Stimulated activated CD4-positive, alpha-beta T cell treated with anti-CD3 and anti-CD28 coated beads, Interleukin-2, amount 100 ng/mL, for 4 hours (primary cell): ENCODE data around the gene MUC5B.

Experiments
- DNase-seq: peaks from one replicate; pipeline ENCODE4 v3.0.0-alpha.2; 2020; ENCODE audit warnings: low read depth

Gene MUC5B

DNA sequence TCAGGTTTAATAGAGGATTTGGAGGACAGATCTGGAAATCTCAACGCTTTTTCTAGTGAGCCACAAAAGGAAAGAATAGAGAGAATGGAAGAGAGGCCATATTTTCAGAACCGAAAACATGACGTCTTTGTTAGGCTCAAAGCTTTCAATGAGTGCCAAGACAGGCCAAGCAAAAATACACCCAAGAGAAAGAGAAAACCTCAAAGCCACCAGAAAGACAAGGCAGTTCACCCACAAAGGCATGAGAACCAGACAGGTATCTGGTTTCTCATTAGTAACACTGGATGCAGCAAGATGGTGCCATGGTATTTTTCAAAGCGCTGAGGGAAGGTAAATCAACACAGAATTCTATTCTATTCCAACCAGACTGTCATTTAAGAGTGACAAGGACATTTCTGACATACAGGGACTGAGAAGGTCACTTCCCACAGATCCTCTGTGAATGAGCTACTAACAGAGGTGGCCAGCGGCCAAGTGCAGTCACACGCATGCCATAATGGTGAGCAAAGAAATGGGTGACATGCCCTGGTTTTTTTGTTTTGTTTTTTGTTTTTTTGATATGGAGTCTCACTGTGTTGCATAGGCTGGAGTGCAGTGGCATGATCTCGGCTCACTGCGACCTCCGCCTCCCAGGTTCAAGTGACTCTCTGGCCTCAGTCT lies 44.7 kb downstream of the MUC5B start:
- DNase-seq = no peak

DNA sequence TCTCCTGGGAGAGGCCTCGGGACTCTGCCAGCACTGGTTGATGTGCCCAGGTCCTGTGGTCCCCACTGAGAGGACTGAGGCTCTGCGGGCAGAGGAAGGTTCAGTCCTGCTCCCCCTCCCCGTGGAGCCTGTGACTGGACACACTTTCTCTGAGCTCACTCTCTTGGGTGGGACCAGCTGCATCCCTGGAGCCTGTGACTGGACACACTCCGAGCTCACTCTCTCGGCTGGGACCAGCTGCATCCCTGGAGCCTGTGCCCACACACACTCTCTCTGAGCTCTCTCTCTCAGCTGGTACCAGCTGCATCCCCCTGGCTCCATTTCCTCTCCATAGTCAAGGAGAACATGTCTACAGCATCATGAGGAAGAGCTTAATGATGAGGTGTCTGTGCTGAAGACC lies 47.1 kb downstream of the MUC5B start:
- DNase-seq = no peak

- DNase-seq = no peak
Observed at GRCh38 chr11:1270476-1270875, 47.6 kb downstream of the MUC5B start.

GRCh38 chr11:1271002-1271401 lies 48.1 kb downstream of the MUC5B start:
- no peak for DNase-seq

- DNase-seq = no peak
Observed at GRCh38 chr11:1271406-1271805, 48.5 kb downstream of the MUC5B start.

DNA sequence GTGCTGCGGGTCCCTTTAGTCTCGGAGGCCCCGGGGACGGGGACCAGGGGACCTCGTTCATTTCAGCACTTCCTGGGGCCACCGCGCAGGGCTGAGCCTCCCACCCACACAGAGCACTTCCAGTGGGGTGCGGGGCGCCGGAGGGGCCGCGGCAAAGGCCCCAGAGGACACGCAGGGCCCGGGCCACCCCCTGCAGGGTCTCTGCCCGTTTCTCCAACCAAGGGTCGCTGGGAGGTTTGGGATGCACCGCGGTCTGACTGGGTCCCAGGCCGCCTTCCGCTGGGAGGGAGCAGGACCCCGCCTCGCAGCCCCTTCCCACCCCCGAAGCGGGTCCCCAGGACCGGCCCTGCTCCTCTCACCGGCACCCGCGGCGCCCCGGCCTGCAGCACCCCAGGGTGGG lies 49.1 kb downstream of the MUC5B start:
- DNase-seq = no peak

GRCh38 chr11:1272531-1272930 lies 49.7 kb downstream of the MUC5B start:
- DNase-seq = no peak

DNA sequence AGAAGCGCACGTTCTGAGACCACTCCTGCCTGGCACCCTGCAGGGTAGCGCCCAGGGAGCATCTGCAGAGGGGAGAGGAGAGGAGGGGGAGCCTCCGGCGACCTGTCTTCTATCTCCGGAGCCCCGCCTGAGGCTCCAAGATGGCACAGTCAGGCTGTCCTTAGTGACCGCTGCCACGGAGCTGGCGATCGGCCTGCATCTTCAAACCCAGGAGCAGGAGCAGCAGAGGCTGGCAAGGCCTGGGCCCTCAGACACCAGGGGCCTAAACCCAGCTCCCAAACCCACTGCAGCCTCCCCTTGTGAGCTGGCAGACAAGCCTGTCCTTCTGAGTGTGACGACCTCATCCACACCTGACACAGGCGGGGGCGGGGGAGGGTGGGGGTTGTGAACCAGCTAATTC lies 51.6 kb downstream of the MUC5B start:
- DNase-seq = no peak

- DNase-seq = no peak
Observed at GRCh38 chr11:1275021-1275420, 52.2 kb downstream of the MUC5B start.

DNA sequence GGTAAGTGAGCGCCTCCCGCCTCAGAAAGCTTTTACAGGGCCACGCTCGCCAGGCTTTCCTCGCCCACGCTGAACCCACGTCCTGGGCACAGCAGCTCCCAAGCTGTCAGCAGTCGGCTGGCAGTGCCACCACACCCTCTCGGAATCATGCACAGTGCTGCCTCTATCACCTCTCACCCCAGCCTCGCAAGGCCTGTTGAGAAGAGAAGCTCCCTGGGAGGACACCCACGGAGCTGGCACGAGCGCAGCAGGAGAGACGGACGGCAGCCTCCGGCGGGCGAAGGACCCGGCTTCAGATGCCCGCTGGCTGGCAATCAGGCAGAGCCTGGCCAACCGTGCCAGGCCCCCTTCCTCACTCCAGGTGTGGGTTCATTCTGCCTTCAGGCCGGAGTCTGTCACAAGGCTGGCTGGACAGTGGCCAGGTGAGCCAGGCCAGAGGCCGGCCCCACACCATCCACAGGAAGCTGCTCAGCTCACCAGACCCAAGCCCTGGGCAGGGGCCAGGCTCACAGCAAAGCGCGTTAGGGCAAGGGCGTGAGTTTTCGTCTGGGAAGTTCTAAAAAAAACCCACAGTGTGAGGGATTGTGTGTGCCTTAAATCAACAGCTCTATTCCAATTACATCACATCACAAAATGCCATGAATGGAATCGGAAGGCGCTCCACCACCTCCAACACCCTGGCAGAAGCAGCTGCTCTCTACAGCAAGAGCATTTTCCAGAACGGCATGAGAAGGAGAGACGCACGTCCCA lies 53.4 kb downstream of the MUC5B start:
- DNase-seq = no peak

DNA sequence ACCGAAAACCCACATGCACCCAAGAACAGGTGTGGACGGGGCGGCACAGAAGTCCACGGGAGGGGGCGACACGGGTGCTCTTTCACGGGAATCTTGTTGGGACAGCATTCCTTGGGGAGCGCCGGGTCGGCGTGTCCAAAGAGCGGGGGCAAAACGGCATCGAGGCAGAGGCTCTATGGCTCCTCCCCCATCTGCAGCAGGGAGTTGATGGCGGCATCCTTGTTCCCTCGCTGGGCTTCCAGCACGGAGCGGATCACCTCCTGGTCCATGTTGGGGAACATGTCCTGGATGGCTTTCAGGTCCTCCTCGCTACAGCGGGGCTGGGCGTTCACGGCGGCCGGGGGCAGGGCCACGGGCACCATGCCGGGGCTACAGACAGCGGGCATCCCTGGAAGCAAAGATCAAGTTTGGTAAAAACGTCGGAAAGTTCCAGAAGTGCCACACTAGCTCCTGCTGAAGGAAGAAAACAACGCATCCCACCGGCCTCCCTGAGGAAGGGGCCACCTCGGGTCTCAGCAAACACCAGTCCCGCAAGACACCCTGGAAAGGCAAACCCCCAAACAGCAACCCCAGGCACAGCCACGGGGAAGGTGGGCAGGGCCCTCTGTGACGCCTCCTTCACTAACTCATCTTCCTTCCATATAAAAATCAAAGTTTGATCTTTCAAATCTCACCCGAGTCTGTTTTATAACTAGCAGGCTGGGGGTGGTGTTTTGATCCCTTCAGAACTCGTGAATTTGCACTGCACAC lies 54.2 kb downstream of the MUC5B start:
- DNase-seq = no peak

DNA sequence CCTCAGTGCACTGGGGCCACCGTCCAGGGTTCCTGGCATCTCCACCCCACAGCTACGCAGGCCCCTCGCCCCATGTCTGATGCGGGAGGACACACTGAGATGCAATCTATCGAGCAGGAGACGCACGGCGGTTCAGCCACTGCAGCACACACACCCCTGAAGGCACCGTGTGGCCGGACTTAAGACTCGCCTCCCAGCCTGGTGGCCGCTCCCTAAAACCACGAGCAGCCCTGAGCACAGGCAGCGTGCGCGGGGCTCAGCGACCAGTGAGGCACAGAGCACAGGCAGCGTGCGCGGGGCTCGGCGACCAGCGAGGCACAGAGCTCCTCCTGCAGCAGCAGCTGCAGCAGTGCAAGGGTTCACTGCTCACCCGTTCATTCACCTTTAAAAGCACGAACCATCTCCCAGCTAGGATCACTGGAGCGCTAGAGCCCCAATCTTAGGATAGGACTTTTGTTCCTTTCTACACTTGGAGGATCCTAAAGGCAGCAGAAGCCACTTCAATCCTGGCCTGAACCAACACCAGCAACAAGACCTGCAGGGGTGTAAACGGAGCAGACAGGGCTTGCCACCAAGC lies 55.2 kb downstream of the MUC5B start:
- DNase-seq = no peak

GRCh38 chr11:1278766-1279673 lies 56.2 kb downstream of the MUC5B start:
- DNase-seq = no peak

DNA sequence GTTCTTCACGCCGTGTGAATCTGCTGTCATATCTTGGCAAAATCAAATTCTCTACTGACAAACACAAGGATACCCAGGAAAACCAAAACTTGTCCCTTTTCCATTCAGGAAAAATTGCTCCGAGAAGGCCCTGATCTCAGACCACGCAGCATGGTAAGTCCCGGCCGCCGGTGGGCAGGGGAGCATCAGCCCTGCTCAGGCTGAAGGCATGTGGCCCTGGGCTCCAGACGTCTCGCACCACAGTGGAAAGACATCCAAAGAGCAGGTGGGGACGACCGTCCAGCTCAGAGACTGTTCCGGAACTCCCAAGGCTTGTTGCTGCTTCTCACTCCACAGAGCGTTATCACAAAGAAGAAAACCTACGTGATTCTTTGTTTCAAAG lies 56.8 kb downstream of the MUC5B start:
- no peak for DNase-seq

GRCh38 chr11:1280116-1281035 lies 57.5 kb downstream of the MUC5B start:
- no peak for DNase-seq

GRCh38 chr11:1281326-1281973 lies 58.6 kb downstream of the MUC5B start:
- DNase-seq = no peak

DNA sequence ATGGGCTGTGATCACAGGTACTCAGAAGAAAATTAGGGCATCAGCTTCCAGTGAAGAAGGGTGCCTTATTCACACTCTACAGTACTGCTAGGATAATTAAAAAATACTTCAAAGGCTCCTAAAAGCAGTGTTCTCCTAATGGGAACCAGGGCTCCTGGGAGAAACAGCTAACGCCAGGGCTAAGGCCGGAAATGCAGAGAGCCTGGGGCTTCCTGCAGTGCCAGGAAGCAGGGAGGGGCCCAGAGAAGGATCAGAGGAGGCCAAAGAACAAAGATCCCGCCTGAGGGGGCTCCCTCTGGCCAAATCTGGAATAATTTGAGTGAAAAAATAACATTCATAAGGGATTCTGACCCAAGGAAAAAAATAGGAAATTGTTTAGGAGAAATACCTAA lies 59.1 kb downstream of the MUC5B start:
- DNase-seq = no peak

GRCh38 chr11:1283091-1283511 lies 60.2 kb downstream of the MUC5B start:
- DNase-seq = no peak

GRCh38 chr11:1283906-1284305 lies 61.0 kb downstream of the MUC5B start:
- DNase-seq = no peak

DNA sequence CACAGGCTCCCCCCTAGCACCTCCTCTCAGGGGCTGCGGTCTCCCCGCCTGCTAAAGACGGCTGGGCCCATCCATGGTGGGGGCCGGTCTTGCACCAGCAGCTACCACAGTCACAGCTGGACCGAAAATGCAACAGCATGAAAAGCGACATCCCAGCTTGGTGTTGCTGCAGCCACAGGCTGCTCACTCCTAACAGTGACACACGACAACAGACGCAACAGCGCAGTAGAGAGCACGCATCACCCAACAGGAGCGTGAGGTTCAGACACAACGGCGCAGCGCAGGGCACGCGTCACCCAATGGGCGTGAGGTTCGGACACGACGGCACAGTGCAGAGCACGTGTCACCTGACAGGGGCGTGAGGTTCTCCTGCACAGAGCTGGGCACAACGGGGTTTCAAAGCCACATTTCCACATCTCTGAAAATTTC lies 62.5 kb downstream of the MUC5B start:
- DNase-seq = no peak
